CD8-positive, alpha-beta memory T cell (primary cell): ENCODE results near the gene CAPZB. TPM values are rescaled to one million over a fixed set of nuclear protein-coding genes. Genes with fewer than 3 reads are reported as not detected.

Experiments
- CTCF ChIA-PET: fragments of 350-600 bp; sonication (Branson Sonifier 250); formaldehyde crosslinking; loops from one replicate; lab custom pipeline; 2021; ENCODE audit warnings: antibody characterized with exemption; lab: Charles Lee
- POLR2A ChIA-PET: fragments of 350-600 bp; sonication (Branson Sonifier 250); formaldehyde crosslinking; loops from one replicate; lab custom pipeline; 2021; ENCODE audit warnings: antibody characterized with exemption; lab: Charles Lee
- DNase-seq, 5 donors: peaks; one replicate each; pipeline versions ENCODE4 v3.0.0 to v3.0.0-alpha.2; 2020 to 2022; ENCODE audit warnings: mixed read lengths in 1 of 5
- H3K27ac ChIP-seq: one replicate; pipeline ENCODE4 v1.7.0; 2013; ENCODE audit warnings: low read depth, mild to moderate bottlenecking, low read length, moderate library complexity
- H3K27me3 ChIP-seq: 2 replicates; pipeline ENCODE4 v1.7.0; 2013; ENCODE audit warnings: low read length, mild to moderate bottlenecking; ENCODE audit not compliant: insufficient read depth, poor library complexity, severe bottlenecking
- H3K36me3 ChIP-seq: 2 replicates; pipeline ENCODE4 v1.7.0; 2013; ENCODE audit warnings: mild to moderate bottlenecking, low read length, moderate library complexity; ENCODE audit not compliant: insufficient read depth
- H3K4me1 ChIP-seq: 2 replicates; pipeline ENCODE4 v1.7.0; 2013; ENCODE audit warnings: mild to moderate bottlenecking, low read length, moderate library complexity; ENCODE audit not compliant: insufficient read depth
- H3K4me3 ChIP-seq: 2 replicates; pipeline ENCODE4 v1.7.0; 2013; ENCODE audit warnings: mild to moderate bottlenecking, low read length
- H3K9me3 ChIP-seq: 2 replicates; pipeline ENCODE4 v1.7.0; 2013; ENCODE audit warnings: mild to moderate bottlenecking, low read length
- H3K27ac Mint-ChIP-seq, 8 donors: one replicate each; pipeline ENCODE4 v1.8.0; 2020 to 2021; ENCODE audit warnings: mixed read lengths in 8 of 8, mild to moderate bottlenecking in 6 of 8, inconsistent platforms in 3 of 8, moderate library complexity in 3 of 8
- H3K27me3 Mint-ChIP-seq, 2 donors: one replicate each; pipeline ENCODE4 v1.8.0; 2020 to 2021; ENCODE audit warnings: mixed read lengths in 2 of 2, mild to moderate bottlenecking in 1 of 2, moderate library complexity in 1 of 2
- H3K36me3 Mint-ChIP-seq, 3 donors: one replicate each; pipeline ENCODE4 v1.8.0; 2020 to 2021; ENCODE audit warnings: mixed read lengths in 3 of 3, inconsistent platforms in 1 of 3, mild to moderate bottlenecking in 1 of 3
- H3K4me1 Mint-ChIP-seq, 3 donors: one replicate each; pipeline ENCODE4 v1.8.0; 2020 to 2021; ENCODE audit warnings: mixed read lengths in 3 of 3, inconsistent platforms in 1 of 3, mild to moderate bottlenecking in 1 of 3
- H3K4me3 Mint-ChIP-seq, 7 donors: one replicate each; pipeline ENCODE4 v1.8.0; 2020 to 2021; ENCODE audit warnings: mixed read lengths in 7 of 7, mild to moderate bottlenecking in 6 of 7, moderate library complexity in 4 of 7, inconsistent platforms in 2 of 7
- H3K9me3 Mint-ChIP-seq, 5 donors: one replicate each; pipeline ENCODE4 v1.8.0; 2020 to 2022; ENCODE audit warnings: mixed read lengths in 5 of 5, mild to moderate bottlenecking in 3 of 5, moderate library complexity in 2 of 5, inconsistent platforms in 1 of 5
- polyA plus RNA-seq: library from polyadenylated mRNA; unstranded; fragments of 300-500 nt; fragmentation: Illumina TruSeq; gene quantifications from one replicate; pipeline ENCODE4 v1.2.3, GENCODE V29; 2021
- total RNA-seq, 2 experiments: library from RNA; stranded (reverse); gene quantifications; one replicate each; pipeline ENCODE4 v1.2.3, GENCODE V29; 2021

The CAPZB gene
- total and polyA plus RNA-seq, 3 experiments from 2014 or later = 284 to 540 (median 289) TPM

GRCh38 chr1:19424651-19425570 lies 60.4 kb downstream of the CAPZB start:
- Histone ChIP-seq H3K36me3 (peaks cover 4% of the 10 kb centered on the region), H3K27ac (no peak overlapping the region), H3K4me3 (no peak overlapping the region), H3K27me3 (no peaks in the 10 kb centered on the region), H3K4me1 (peaks cover 79% of the 10 kb centered on the region), H3K9me3 (no peaks in the 10 kb centered on the region)
- no peak for DNase-seq
- no peaks in the 10 kb centered on the region for H3K9me3 Mint-ChIP-seq
- CTCF ChIA-PET = no interaction called here
- POLR2A ChIA-PET = no interaction called here
- H3K36me3 Mint-ChIP-seq = peaks cover 0 to 35% (median 0%) of the 10 kb centered on the region in 3 donors
- H3K4me1 Mint-ChIP-seq = peaks cover 78 to 96% (median 90%) of the 10 kb centered on the region in 3 donors
- no peaks in the 10 kb centered on the region for H3K27me3 Mint-ChIP-seq
- H3K4me3 Mint-ChIP-seq = peak overlapping the region in 1 of 7 donors; percentile 26
- peak overlapping the region; percentile 49 to 89 (median 78) for H3K27ac Mint-ChIP-seq

GRCh38 chr1:19423130-19423529 lies 62.2 kb downstream of the CAPZB start:
- peak overlapping the region in 1 of 7 donors; percentile 39 for H3K4me3 Mint-ChIP-seq
- Histone ChIP-seq H3K27me3 (no peaks in the 10 kb centered on the region), H3K36me3 (peaks cover 17% of the 10 kb centered on the region), H3K27ac (no peak overlapping the region), H3K4me3 (no peak overlapping the region), H3K9me3 (no peaks in the 10 kb centered on the region), H3K4me1 (peaks cover 65% of the 10 kb centered on the region)
- H3K9me3 Mint-ChIP-seq = no peaks in the 10 kb centered on the region
- ChIA-PET POLR2A (interaction anchor here (0.6 kb wide), 1 partner anchor 16 kb away, joined by 3 read pairs; no protein-coding TSS in a partner anchor), CTCF (interaction anchor here (0.6 to 0.7 kb wide), 2 partner anchors 12 to 159 kb away, joined by 3 to 5 read pairs; no protein-coding TSS in a partner anchor)
- H3K36me3 Mint-ChIP-seq = peaks cover 0 to 46% (median 10%) of the 10 kb centered on the region in 3 donors
- DNase-seq = no peak
- peak overlapping the region in 7 of 8 donors; percentile 32 to 90 (median 85) for H3K27ac Mint-ChIP-seq
- no peaks in the 10 kb centered on the region for H3K27me3 Mint-ChIP-seq
- peaks cover 73 to 96% (median 86%) of the 10 kb centered on the region in 3 donors for H3K4me1 Mint-ChIP-seq

- Histone ChIP-seq H3K36me3 (peaks cover 19% of the 10 kb centered on the region), H3K27me3 (no peaks in the 10 kb centered on the region), H3K9me3 (no peaks in the 10 kb centered on the region), H3K27ac (no peak overlapping the region), H3K4me1 (peaks cover 58% of the 10 kb centered on the region), H3K4me3 (no peak overlapping the region)
- Mint-ChIP-seq H3K9me3 (no peaks in the 10 kb centered on the region), H3K36me3 (peaks cover 0 to 48% (median 15%) of the 10 kb centered on the region in 3 donors), H3K4me1 (peaks cover 72 to 96% (median 86%) of the 10 kb centered on the region in 3 donors), H3K4me3 (peak overlapping the region in 2 of 7 donors; percentile 21 to 37), H3K27ac (peak overlapping the region in 7 of 8 donors; percentile 28 to 87 (median 85)), H3K27me3 (no peaks in the 10 kb centered on the region)
- POLR2A ChIA-PET = no interaction called here
- CTCF ChIA-PET = interaction anchor here (1.1 to 1.3 kb wide), 2 partner anchors 9 to 30 kb away, joined by 3 read pairs; no protein-coding TSS in a partner anchor
- no peak for DNase-seq
Observed at GRCh38 chr1:19421365-19421764, 64.0 kb downstream of the CAPZB start.

- no peak for DNase-seq
- ChIA-PET POLR2A (interaction anchor here (0.5 kb wide), 1 partner anchor 14 kb away, joined by 3 read pairs; no protein-coding TSS in a partner anchor), CTCF (interaction anchor here (1.1 to 1.3 kb wide), 2 partner anchors 10 to 30 kb away, joined by 3 read pairs; no protein-coding TSS in a partner anchor)
- Mint-ChIP-seq H3K4me3 (peak overlapping the region in 2 of 7 donors; percentile 2 to 6), H3K27me3 (no peaks in the 10 kb centered on the region), H3K9me3 (no peaks in the 10 kb centered on the region), H3K27ac (peak overlapping the region; percentile 28 to 87 (median 84)), H3K4me1 (peaks cover 71 to 96% (median 86%) of the 10 kb centered on the region in 3 donors), H3K36me3 (peaks cover 0 to 51% (median 15%) of the 10 kb centered on the region in 3 donors)
- H3K36me3 ChIP-seq = peaks cover 19% of the 10 kb centered on the region
- H3K4me3 ChIP-seq = no peak overlapping the region
- H3K9me3 ChIP-seq = no peaks in the 10 kb centered on the region
- peaks cover 51% of the 10 kb centered on the region for H3K4me1 ChIP-seq
- no peak overlapping the region for H3K27ac ChIP-seq
- no peaks in the 10 kb centered on the region for H3K27me3 ChIP-seq
Observed at GRCh38 chr1:19420606-19421005, 64.7 kb downstream of the CAPZB start.

- Mint-ChIP-seq H3K4me3 (no peak overlapping the region), H3K4me1 (peaks cover 71 to 96% (median 86%) of the 10 kb centered on the region in 3 donors), H3K27ac (peak overlapping the region in 6 of 8 donors; percentile 13 to 82 (median 61)), H3K36me3 (peaks cover 0 to 54% (median 17%) of the 10 kb centered on the region in 3 donors), H3K9me3 (no peaks in the 10 kb centered on the region), H3K27me3 (no peaks in the 10 kb centered on the region)
- POLR2A ChIA-PET = no interaction called here
- Histone ChIP-seq H3K4me3 (no peak overlapping the region), H3K27me3 (no peaks in the 10 kb centered on the region), H3K27ac (no peak overlapping the region), H3K36me3 (peaks cover 26% of the 10 kb centered on the region), H3K4me1 (peaks cover 43% of the 10 kb centered on the region), H3K9me3 (no peaks in the 10 kb centered on the region)
- CTCF ChIA-PET = no interaction called here
- DNase-seq = no peak
Observed at GRCh38 chr1:19419691-19420090, 65.6 kb downstream of the CAPZB start.

GRCh38 chr1:19418503-19418971 lies 66.8 kb downstream of the CAPZB start:
- peaks cover 0 to 63% (median 17%) of the 10 kb centered on the region in 3 donors for H3K36me3 Mint-ChIP-seq
- ChIA-PET CTCF (no interaction called here), POLR2A (no interaction called here)
- H3K9me3 ChIP-seq = no peaks in the 10 kb centered on the region
- peak overlapping the region in 3 of 7 donors; percentile 2 to 56 (median 10) for H3K4me3 Mint-ChIP-seq
- no peaks in the 10 kb centered on the region for H3K9me3 Mint-ChIP-seq
- H3K27ac Mint-ChIP-seq = peak overlapping the region in 3 of 8 donors; percentile 33 to 87 (median 38)
- H3K27me3 Mint-ChIP-seq = no peaks in the 10 kb centered on the region
- peaks cover 28% of the 10 kb centered on the region for H3K36me3 ChIP-seq
- no peak for DNase-seq
- peaks cover 37% of the 10 kb centered on the region for H3K4me1 ChIP-seq
- no peak overlapping the region for H3K4me3 ChIP-seq
- H3K27me3 ChIP-seq = no peaks in the 10 kb centered on the region
- no peak overlapping the region for H3K27ac ChIP-seq
- H3K4me1 Mint-ChIP-seq = peaks cover 71 to 96% (median 87%) of the 10 kb centered on the region in 3 donors

GRCh38 chr1:19416921-19417470 lies 68.3 kb downstream of the CAPZB start:
- Histone ChIP-seq H3K9me3 (no peaks in the 10 kb centered on the region), H3K27me3 (no peaks in the 10 kb centered on the region), H3K27ac (no peak overlapping the region), H3K36me3 (peaks cover 28% of the 10 kb centered on the region), H3K4me3 (no peak overlapping the region), H3K4me1 (peaks cover 29% of the 10 kb centered on the region)
- H3K36me3 Mint-ChIP-seq = peaks cover 0 to 71% (median 20%) of the 10 kb centered on the region in 3 donors
- no peaks in the 10 kb centered on the region for H3K9me3 Mint-ChIP-seq
- H3K27ac Mint-ChIP-seq = peak overlapping the region; percentile 30 to 88 (median 60)
- H3K4me1 Mint-ChIP-seq = peaks cover 68 to 98% (median 86%) of the 10 kb centered on the region in 3 donors
- H3K4me3 Mint-ChIP-seq = no peak overlapping the region
- POLR2A ChIA-PET = no interaction called here
- DNase-seq = no peak
- no peaks in the 10 kb centered on the region for H3K27me3 Mint-ChIP-seq
- CTCF ChIA-PET = no interaction called here
